ENCODE measurements around the gene ASPA. TPM values are rescaled to one million over a fixed set of nuclear protein-coding genes. Genes with fewer than 3 reads are reported as not detected.
A peak's percentile ranks its signal among the peaks of the same experiment; 100 is the strongest.
"Not testable (repeated sequence)": the region's sequence is repeated elsewhere in the genome, so short reads cannot be mapped to it uniquely, and the experiment has no call there.

ASPA gene
- total and polyA plus RNA-seq, 10 of the 15 experiments (the other 5 are each of a cell fraction or from before 2014, with no cell fraction given): 0.04 to 0.30 TPM; not detected in 8

- DNase-seq (ENCODE audit: low read depth, low spot score); POLR2A ChIA-PET; CTCF ChIA-PET; BruUV-seq (replicated peaks); H3K36me3 ChIP-seq (ENCODE audit: control insufficient read depth in 2 of 2, insufficient read depth in 2 of 2, low read length in 1 of 2); H3K9ac ChIP-seq (ENCODE audit: control insufficient read depth, insufficient read depth, low read length); H3K27me3 ChIP-seq (replicated peaks in 1 of 2; ENCODE audit: control insufficient read depth in 2 of 2, insufficient read depth in 2 of 2, low read length in 1 of 2); intact Hi-C loops (cut with micrococcal nuclease; ENCODE audit: unreplicated experiment); H2AFZ ChIP-seq (ENCODE audit: control insufficient read depth, low read depth, low read length); RAD21 ChIA-PET (ENCODE audit: unreplicated experiment); H3K9me3 ChIP-seq (replicated peaks; ENCODE audit: control insufficient read depth, insufficient read depth, low read length); H3K4me3 ChIP-seq; H3K4me1 ChIP-seq (ENCODE audit: control insufficient read depth, insufficient read depth, low read length); H4K20me1 ChIP-seq (ENCODE audit: control insufficient read depth, insufficient read depth); SMC1A ChIA-PET (ENCODE audit: uncharacterized antibody, unreplicated experiment); H3K79me2 ChIP-seq (ENCODE audit: control insufficient read depth, insufficient read depth, low read length); H3K27ac ChIP-seq (ENCODE audit: control insufficient read depth, insufficient read depth); in situ Hi-C loops (cut with MboI); H3K4me2 ChIP-seq (ENCODE audit: control insufficient read depth, insufficient read depth): not testable (repeated sequence)
- TF ChIP-seq REST (IDR thresholded peaks at IDR 0.05; ENCODE audit: low read depth, low read length): peak; percentile 74
- FAIRE-seq: peak; percentile 13
- ATAC-seq: peak; percentile 59
- 20% methylated on average over 7 of the region's 7 CpGs for WGBS (ENCODE audit: insufficient coverage, insufficient replicate concordance, low lambda C conversion rate, missing lambda C conversion rate)
Measured at GRCh38 chr17:3433215-3433614, 42.6 kb upstream of the ASPA start.

GRCh38 chr17:3433741-3434140 lies 42.1 kb upstream of the ASPA start, which contains the start of gene OR1E2:
Gene OR1E2, minus strand, starts transcription at chr17:3433841. Its CDS starts 0 bp downstream, at chr17:3433841.
- intact Hi-C loops (cut with micrococcal nuclease; ENCODE audit: unreplicated experiment): no loop called here
- TF ChIP-seq HCFC1 (IDR thresholded peaks at IDR 0.05; ENCODE audit: low read length) (no peak), NRF1 (conservative IDR thresholded peaks at IDR 0.05; ENCODE audit: low read depth, low read length) (no peak), ASH2L (IDR thresholded peaks at IDR 0.05; ENCODE audit: borderline replicate concordance, low read depth) (no peak), RELA (IDR thresholded peaks at IDR 0.05; ENCODE audit: borderline replicate concordance, partially characterized antibody) (no peak), FOS (IDR thresholded peaks at IDR 0.05; ENCODE audit: borderline replicate concordance, extremely low read depth, insufficient read length) (no peak), ZNF384 (IDR thresholded peaks at IDR 0.05; ENCODE audit: borderline replicate concordance, low read depth, low read length) (no peak), WRNIP1 (IDR thresholded peaks at IDR 0.05; ENCODE audit: borderline replicate concordance, low read depth, low read length) (no peak), SMAD5 (IDR thresholded peaks at IDR 0.05; ENCODE audit: low read depth) (no peak), STAT1 (conservative IDR thresholded peaks at IDR 0.05) (no peak), ZNF24 (IDR thresholded peaks at IDR 0.05) (no peak), ELK1 (IDR thresholded peaks at IDR 0.05; ENCODE audit: low read depth, low read length) (no peak), ATF2 (IDR thresholded peaks at IDR 0.05; ENCODE audit: low read length) (no peak)

More at GRCh38 chr17:3433741-3434140, 42.1 kb upstream of the ASPA start, which contains the start of gene OR1E2:
- BruUV-seq (replicated peaks): no TSS peak
- WGBS (ENCODE audit: insufficient coverage, insufficient replicate concordance, low lambda C conversion rate, missing lambda C conversion rate): 11% methylated on average over 3 of the region's 3 CpGs
- in situ Hi-C loops (cut with MboI): no loop called here
- H3K9me3 ChIP-seq (replicated peaks; ENCODE audit: control insufficient read depth, insufficient read depth, low read length): no peaks in the 10 kb centered on the region
- RAD21 ChIA-PET (ENCODE audit: unreplicated experiment): no interaction called here
- H3K9ac ChIP-seq (ENCODE audit: control insufficient read depth, insufficient read depth, low read length): no peak within 1 kb of the TSS
- ATAC-seq (no peak), DNase-seq (ENCODE audit: low read depth, low spot score) (no peak), FAIRE-seq (no peak)
- H2AFZ ChIP-seq (ENCODE audit: control insufficient read depth, low read depth, low read length): no peak within 1 kb of the TSS
- POLR2A ChIA-PET: no interaction called here
- no peaks in the 10 kb centered on the region for H3K79me2 ChIP-seq (ENCODE audit: control insufficient read depth, insufficient read depth, low read length)
- no peaks in the 10 kb centered on the region for H4K20me1 ChIP-seq (ENCODE audit: control insufficient read depth, insufficient read depth)
- H3K36me3 ChIP-seq (ENCODE audit: control insufficient read depth in 2 of 2, insufficient read depth in 2 of 2, low read length in 1 of 2): no peaks in the 10 kb centered on the region
- H3K4me2 ChIP-seq (ENCODE audit: control insufficient read depth, insufficient read depth): no peak within 1 kb of the TSS
- H3K27ac ChIP-seq (ENCODE audit: control insufficient read depth, insufficient read depth): no peak within 1 kb of the TSS
- H3K4me3 ChIP-seq: no peak within 1 kb of the TSS
- SMC1A ChIA-PET (ENCODE audit: uncharacterized antibody, unreplicated experiment): no interaction called here
- no peaks in the 10 kb centered on the region for H3K27me3 ChIP-seq (replicated peaks in 1 of 2; ENCODE audit: control insufficient read depth in 2 of 2, insufficient read depth in 2 of 2, low read length in 1 of 2)
- no peaks in the 10 kb centered on the region for H3K4me1 ChIP-seq (ENCODE audit: control insufficient read depth, insufficient read depth, low read length)
- CTCF ChIA-PET: no interaction called here

Measured in GM12878 (cell line).